ENCODE results near the gene SDF4. TPM values are rescaled to one million over a fixed set of nuclear protein-coding genes. Genes with fewer than 3 reads are reported as not detected.

SDF4 gene
- total RNA-seq, 6 donors from 2014 or later: 79.0 to 172 (median 148) TPM

DNA sequence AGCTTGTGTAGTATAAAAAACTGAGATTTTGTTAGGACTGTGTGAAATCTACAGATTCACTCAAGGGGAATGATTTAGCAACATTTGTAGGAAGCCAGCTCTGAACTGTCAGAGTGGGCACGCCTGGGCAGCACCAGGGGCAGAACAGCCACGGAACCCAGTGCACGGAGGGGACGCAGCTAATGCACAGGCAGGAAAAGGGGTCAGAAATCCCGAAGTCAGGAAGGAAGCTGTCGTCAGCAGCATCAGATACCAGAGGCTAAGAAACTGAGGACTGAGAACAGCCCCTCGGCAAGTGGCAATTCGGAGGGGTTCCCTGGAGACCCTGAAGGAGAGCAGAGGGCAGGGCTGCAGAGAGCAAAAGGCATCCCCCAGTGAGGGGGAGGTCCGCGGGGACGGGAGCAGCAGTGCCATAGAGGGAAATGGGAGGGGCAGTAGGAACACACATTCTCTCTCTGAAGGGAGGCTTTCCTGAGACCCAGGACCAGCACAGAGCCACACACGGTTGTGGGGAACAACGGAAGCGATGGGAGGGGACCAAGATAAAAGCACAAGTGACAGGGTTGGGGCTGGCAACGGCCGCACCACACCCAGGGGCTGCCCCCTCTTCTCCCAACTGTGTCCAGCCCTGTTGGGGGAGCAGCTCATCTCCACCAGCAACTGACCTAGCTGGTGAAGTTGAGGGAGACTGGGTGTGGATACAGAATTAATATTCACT is 29.2 kb upstream of the SDF4 start:
- no peaks in the 10 kb centered on the region for H3K27me3 ChIP-seq
- H3K4me3 ChIP-seq: no peak overlapping the region
- DNase-seq (peak in 1 of 2 donors; percentile 54), ATAC-seq (ENCODE audit: low FRiP score in 2 of 2) (no peak)
- peaks cover 0 to 22% (median 2%) of the 10 kb centered on the region in 4 donors for H3K4me1 ChIP-seq
- peak overlapping the region in 2 of 4 donors; percentile 40 to 65 for H3K27ac ChIP-seq
- TF ChIP-seq POLR2A (IDR thresholded peaks at IDR 0.05) (no peak), POLR2AphosphoS5 (IDR thresholded peaks at IDR 0.05) (no peak), EP300 (IDR thresholded peaks at IDR 0.05) (no peak)
- TF ChIP-seq, protein P1, sequence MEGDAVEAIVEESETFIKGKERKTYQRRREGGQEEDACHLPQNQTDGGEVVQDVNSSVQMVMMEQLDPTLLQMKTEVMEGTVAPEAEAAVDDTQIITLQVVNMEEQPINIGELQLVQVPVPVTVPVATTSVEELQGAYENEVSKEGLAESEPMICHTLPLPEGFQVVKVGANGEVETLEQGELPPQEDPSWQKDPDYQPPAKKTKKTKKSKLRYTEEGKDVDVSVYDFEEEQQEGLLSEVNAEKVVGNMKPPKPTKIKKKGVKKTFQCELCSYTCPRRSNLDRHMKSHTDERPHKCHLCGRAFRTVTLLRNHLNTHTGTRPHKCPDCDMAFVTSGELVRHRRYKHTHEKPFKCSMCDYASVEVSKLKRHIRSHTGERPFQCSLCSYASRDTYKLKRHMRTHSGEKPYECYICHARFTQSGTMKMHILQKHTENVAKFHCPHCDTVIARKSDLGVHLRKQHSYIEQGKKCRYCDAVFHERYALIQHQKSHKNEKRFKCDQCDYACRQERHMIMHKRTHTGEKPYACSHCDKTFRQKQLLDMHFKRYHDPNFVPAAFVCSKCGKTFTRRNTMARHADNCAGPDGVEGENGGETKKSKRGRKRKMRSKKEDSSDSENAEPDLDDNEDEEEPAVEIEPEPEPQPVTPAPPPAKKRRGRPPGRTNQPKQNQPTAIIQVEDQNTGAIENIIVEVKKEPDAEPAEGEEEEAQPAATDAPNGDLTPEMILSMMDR (IDR thresholded peaks at IDR 0.05): no peak
- 47 to 49% methylated on average over 16 of the region's 16 CpGs for WGBS, 2 donors
- H3K9me3 ChIP-seq: no peaks in the 10 kb centered on the region
- peaks cover 22 to 86% (median 67%) of the 10 kb centered on the region in 4 donors for H3K36me3 ChIP-seq

DNA sequence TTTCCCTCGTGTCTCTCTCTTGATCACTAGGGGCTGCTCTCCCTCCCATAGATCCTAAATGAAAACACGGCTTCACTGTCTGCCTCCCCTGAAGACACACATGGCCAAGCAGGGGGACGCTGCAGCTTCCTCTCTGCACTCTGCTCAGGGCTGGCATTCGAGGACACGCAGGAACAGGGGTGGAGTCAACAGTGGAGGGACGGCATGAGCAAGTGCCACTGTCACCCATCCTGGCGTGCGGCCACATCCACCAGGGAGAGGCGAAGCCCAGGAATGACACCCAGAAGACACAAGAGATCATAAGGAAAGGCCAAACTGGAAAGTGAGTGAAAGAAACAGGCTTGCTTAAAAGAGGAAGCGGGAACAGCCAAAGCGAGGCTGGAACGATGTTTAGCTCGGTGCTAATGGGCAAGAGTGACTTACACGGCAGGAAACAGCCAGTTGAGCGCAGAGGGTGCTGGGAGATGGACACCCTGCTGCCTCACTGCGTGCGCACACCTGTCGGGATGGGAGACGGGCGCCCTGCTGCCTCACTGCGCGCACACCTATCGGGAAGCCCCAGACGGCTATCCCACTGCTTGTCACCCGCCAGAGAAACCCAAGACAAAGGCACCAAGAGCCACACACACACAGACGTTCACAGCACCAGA is 28.3 kb upstream of the SDF4 start:
- peak overlapping the region in 1 of 4 donors; percentile 65 for H3K27ac ChIP-seq
- no peaks in the 10 kb centered on the region for H3K27me3 ChIP-seq
- peaks cover 0 to 22% (median 2%) of the 10 kb centered on the region in 4 donors for H3K4me1 ChIP-seq
- H3K9me3 ChIP-seq: no peaks in the 10 kb centered on the region
- ATAC-seq (ENCODE audit: low FRiP score in 2 of 2) (peak; percentile 10 to 38), DNase-seq (peak in 1 of 2 donors; percentile 64)
- TF ChIP-seq, protein P1 (IDR thresholded peaks at IDR 0.05): no peak
- peaks cover 29 to 87% (median 70%) of the 10 kb centered on the region in 4 donors for H3K36me3 ChIP-seq
- no peak overlapping the region for H3K4me3 ChIP-seq
- 80 to 86% methylated on average over 25 to 26 of the region's 26 CpGs for WGBS, 2 donors

DNA sequence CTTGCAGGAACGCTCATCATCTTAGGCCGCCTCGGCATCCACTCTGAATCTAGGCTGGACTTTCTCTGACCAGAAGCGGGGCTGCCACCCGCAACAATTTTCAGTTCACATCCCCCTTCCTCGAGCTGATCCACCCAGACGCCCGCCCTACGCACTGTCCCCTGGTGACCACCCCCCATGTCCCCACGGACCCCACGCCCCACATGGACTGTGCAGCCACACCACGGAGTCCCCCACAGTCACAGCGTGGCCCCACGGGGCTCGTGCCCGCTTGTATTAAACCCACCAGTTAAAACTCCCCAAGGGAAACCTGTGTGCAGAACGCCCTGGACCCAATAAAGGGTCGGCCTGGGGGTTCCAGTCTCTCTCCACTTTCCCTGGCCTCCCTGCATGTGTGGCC is 27.7 kb upstream of the SDF4 start:
- Histone ChIP-seq H3K9me3 (no peaks in the 10 kb centered on the region), H3K4me3 (no peak overlapping the region), H3K27ac (no peak overlapping the region), H3K4me1 (peaks cover 0 to 22% (median 2%) of the 10 kb centered on the region in 4 donors), H3K27me3 (no peaks in the 10 kb centered on the region), H3K36me3 (peaks cover 33 to 87% (median 71%) of the 10 kb centered on the region in 4 donors)
- DNase-seq: peak in 1 of 2 donors; percentile 75
- 94 to 95% methylated on average over 18 of the region's 18 CpGs for WGBS, 2 donors
- TF ChIP-seq POLR2A (IDR thresholded peaks at IDR 0.05): no peak
- TF ChIP-seq, protein P1 (IDR thresholded peaks at IDR 0.05): no peak
- ATAC-seq (ENCODE audit: low FRiP score in 2 of 2): peak in 1 of 2 donors; percentile 27

DNA sequence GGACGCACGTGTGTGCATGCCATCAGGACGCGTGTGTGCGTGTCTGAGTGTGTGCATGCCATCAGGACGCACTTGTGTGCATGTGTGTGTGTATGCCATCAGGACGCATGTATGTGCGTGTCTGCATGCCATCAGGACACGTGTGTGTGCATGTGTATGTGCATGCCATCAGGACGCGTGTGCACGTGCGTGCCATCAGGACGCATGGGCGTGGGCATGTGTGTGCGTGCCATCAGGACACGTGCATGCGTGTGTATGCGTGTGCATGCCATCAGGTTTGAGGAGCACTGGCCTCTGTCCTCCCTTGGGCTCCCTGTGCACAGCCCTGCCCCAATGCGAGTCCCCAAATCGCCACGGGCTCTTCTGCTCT is 27.3 kb upstream of the SDF4 start:
- WGBS, 2 donors: 94 to 96% methylated on average over 22 of the region's 22 CpGs
- Histone ChIP-seq H3K36me3 (peaks cover 34 to 87% (median 72%) of the 10 kb centered on the region in 4 donors), H3K9me3 (no peaks in the 10 kb centered on the region), H3K27ac (no peak overlapping the region), H3K27me3 (no peaks in the 10 kb centered on the region), H3K4me1 (peaks cover 0 to 22% (median 2%) of the 10 kb centered on the region in 4 donors), H3K4me3 (no peak overlapping the region)
- DNase-seq (peak in 1 of 2 donors; percentile 56), ATAC-seq (ENCODE audit: low FRiP score in 2 of 2) (no peak)
- TF ChIP-seq, protein P1 (IDR thresholded peaks at IDR 0.05): no peak
- no peak for TF ChIP-seq EP300 (IDR thresholded peaks at IDR 0.05)
- TF ChIP-seq POLR2AphosphoS5 (IDR thresholded peaks at IDR 0.05): no peak
- TF ChIP-seq POLR2A (IDR thresholded peaks at IDR 0.05): no peak

Data from upper lobe of left lung (tissue), 6 donors.